ENCODE results near the gene EIF4G2. TPM values are rescaled to one million over a fixed set of nuclear protein-coding genes. Genes with fewer than 3 reads are reported as not detected.
"Not testable (repeated sequence)": the region's sequence is repeated elsewhere in the genome, so short reads cannot be mapped to it uniquely, and the experiment has no call there.

Gene EIF4G2
- 530 TPM for polyA plus RNA-seq

DNA sequence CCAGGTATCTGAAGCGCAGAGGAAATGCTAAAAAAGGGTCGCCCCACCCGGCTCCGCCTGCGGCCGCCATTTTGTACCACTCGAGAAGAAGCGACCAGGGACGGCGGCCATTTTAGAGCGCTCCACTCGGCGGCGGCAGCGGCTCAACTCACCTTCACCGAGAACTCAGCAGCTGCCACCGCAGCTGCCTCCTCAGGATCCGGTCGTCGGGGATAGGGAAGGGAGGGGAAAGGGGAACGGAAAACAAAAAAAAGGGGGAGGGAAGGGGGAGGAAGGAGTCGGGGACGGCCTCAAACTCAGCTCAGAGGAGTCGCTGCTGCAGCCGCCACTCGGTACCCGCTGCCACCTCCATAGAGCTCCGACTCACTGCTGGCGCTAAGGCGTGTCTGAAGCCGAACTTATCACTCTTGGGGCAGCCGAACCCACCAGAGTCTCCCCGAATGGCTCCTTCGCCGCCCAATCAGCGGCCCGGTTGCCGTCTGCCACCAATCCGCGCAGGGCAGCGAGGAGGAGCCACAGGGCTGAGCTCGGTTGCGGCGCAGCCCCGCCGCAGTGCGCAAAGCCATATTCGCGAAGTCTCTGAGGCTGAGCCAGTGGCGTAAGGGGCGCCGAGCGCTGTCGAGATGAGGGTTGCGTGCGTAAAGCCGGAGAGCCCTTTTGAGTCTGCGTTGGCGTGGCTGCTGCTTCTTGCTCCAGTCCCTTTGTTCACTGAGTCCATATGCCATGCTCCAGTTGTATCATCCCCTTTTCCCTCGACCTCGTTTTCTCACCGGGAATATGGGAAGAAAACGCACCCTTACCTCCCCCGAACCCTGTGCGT lies at the start of gene EIF4G2:
Gene EIF4G2, minus strand, starts transcription at position 374 of the 820 bp plus-strand sequence.
- Mint-ChIP-seq H3K27ac (peak within 1 kb of the TSS; percentile 98 to 100 (median 99)), H3K36me3 (peaks cover 8% of the 10 kb centered on the region), H3K4me3 (peak within 1 kb of the TSS; percentile 95 to 100 (median 97)), H3K4me1 (peaks cover 16 to 39% (median 24%) of the 10 kb centered on the region in 3 donors), H3K9me3 (no peaks in the 10 kb centered on the region), H3K27me3 (no peaks in the 10 kb centered on the region)

GRCh38 chr11:10857709-10858438 lies 49.1 kb upstream of the EIF4G2 start, which contains the start of gene ZBED5:
ZBED5 (minus strand) TSS chr11:10858053; CDS start chr11:10854945, 3,108 bp downstream.
- peak within 1 kb of the TSS; percentile 96 to 99 (median 97) for H3K4me3 Mint-ChIP-seq
- H3K27ac Mint-ChIP-seq = peak within 1 kb of the TSS; percentile 98 to 100 (median 99)
- H3K27me3 Mint-ChIP-seq = no peaks in the 10 kb centered on the region
- H3K36me3 Mint-ChIP-seq = peaks cover 8% of the 10 kb centered on the region
- H3K4me1 Mint-ChIP-seq = peaks cover 28 to 38% (median 35%) of the 10 kb centered on the region in 3 donors
- H3K9me3 Mint-ChIP-seq = no peaks in the 10 kb centered on the region

DNA sequence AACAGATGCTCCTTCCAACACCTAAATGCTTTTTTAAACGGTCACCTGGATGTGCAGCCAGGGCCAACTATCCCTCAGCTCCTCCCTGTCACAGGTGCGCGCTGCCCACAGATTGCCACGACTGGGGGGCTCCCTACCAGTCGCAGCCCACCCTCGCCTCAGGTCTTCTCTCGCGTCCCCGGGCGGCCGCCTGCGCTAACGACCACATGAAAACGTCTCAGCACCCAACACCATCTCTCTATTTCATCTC lies 48.7 kb upstream of the EIF4G2 start:
- peak overlapping the region; percentile 96 to 99 (median 97) for H3K4me3 Mint-ChIP-seq
- no peaks in the 10 kb centered on the region for H3K9me3 Mint-ChIP-seq
- no peaks in the 10 kb centered on the region for H3K27me3 Mint-ChIP-seq
- peak overlapping the region; percentile 98 to 100 (median 99) for H3K27ac Mint-ChIP-seq
- peaks cover 8% of the 10 kb centered on the region for H3K36me3 Mint-ChIP-seq
- peaks cover 23 to 33% (median 31%) of the 10 kb centered on the region in 3 donors for H3K4me1 Mint-ChIP-seq

- H3K36me3 Mint-ChIP-seq = peaks cover 11% of the 10 kb centered on the region
- peak overlapping the region; percentile 96 to 99 (median 97) for H3K4me3 Mint-ChIP-seq
- no peaks in the 10 kb centered on the region for H3K27me3 Mint-ChIP-seq
- no peaks in the 10 kb centered on the region for H3K9me3 Mint-ChIP-seq
- peak overlapping the region; percentile 98 to 100 (median 99) for H3K27ac Mint-ChIP-seq
- peaks cover 23 to 36% (median 34%) of the 10 kb centered on the region in 3 donors for H3K4me1 Mint-ChIP-seq
Measured at GRCh38 chr11:10856689-10857458, 48.1 kb upstream of the EIF4G2 start.

- H3K4me3 Mint-ChIP-seq = no peak overlapping the region
- peaks cover 25 to 37% (median 37%) of the 10 kb centered on the region in 3 donors for H3K4me1 Mint-ChIP-seq
Measured at GRCh38 chr11:10855295-10855694, 46.6 kb upstream of the EIF4G2 start.

GRCh38 chr11:10847960-10848860 lies 39.5 kb upstream of the EIF4G2 start:
- Mint-ChIP-seq H3K4me1 (peaks cover 4 to 12% (median 8%) of the 10 kb centered on the region in 3 donors), H3K4me3 (no peak overlapping the region), H3K36me3 (peaks cover 8% of the 10 kb centered on the region), H3K27ac (peak overlapping the region in 2 of 3 donors; percentile 48 to 53), H3K9me3 (no peaks in the 10 kb centered on the region), H3K27me3 (no peaks in the 10 kb centered on the region)

More at GRCh38 chr11:10855295-10855694, 46.6 kb upstream of the EIF4G2 start:
- Mint-ChIP-seq H3K27me3 (no peaks in the 10 kb centered on the region), H3K9me3 (no peaks in the 10 kb centered on the region), H3K36me3 (peaks cover 11% of the 10 kb centered on the region), H3K27ac (no peak overlapping the region)

- Mint-ChIP-seq H3K36me3 (peaks cover 5% of the 10 kb centered on the region), H3K4me3 (no peak overlapping the region), H3K4me1 (peaks cover 0 to 5% (median 2%) of the 10 kb centered on the region in 3 donors), H3K9me3 (no peaks in the 10 kb centered on the region), H3K27ac (no peak overlapping the region), H3K27me3 (no peaks in the 10 kb centered on the region)
Measured at GRCh38 chr11:10846660-10847059, 37.9 kb upstream of the EIF4G2 start.

DNA sequence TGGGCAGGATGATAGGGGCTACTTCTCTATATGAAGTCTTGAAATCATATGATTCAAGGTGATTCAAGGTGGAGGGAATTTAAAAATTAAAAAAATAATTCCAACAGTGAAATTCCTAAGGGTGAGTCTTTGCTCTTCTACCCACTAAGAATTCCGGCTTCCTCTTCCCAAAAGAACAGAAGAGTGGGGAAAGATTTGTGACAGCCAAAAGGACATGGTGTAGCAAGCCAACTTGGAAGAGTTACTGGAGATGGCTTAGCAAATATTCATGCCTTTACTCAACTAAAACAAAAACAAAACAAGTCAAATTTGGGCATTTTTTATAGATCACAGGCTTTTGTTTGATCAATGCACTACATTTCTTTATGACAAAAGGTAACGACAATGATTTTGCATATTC lies 36.9 kb upstream of the EIF4G2 start:
- peaks cover 4 to 14% (median 10%) of the 10 kb centered on the region in 3 donors for H3K4me1 Mint-ChIP-seq
- H3K27ac Mint-ChIP-seq = no peak overlapping the region
- peaks cover 5% of the 10 kb centered on the region for H3K36me3 Mint-ChIP-seq
- H3K27me3 Mint-ChIP-seq = no peaks in the 10 kb centered on the region
- no peaks in the 10 kb centered on the region for H3K9me3 Mint-ChIP-seq
- no peak overlapping the region for H3K4me3 Mint-ChIP-seq

DNA sequence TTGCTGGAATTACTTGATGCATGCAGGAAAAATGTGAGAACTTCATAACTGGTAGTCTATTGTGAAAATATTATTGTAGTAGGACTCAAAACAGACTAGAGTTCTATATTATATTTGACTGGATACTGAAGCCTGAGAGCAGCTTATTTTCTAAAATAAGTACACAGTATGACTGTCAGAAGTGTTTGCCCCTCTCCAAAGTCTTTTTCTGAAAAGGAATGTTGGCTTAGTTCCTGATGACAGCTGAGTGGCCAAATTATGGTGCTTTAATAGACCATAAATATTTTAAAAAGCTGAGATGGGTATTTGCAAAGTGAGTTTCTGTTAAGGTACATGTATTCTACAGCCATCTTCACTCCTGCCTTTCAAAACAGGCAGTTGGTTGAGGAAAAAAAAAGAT lies 36.1 kb upstream of the EIF4G2 start:
- peaks cover 2% of the 10 kb centered on the region for H3K36me3 Mint-ChIP-seq
- H3K27me3 Mint-ChIP-seq = no peaks in the 10 kb centered on the region
- H3K9me3 Mint-ChIP-seq = no peaks in the 10 kb centered on the region
- peaks cover 4 to 14% (median 12%) of the 10 kb centered on the region in 3 donors for H3K4me1 Mint-ChIP-seq
- H3K4me3 Mint-ChIP-seq = no peak overlapping the region
- no peak overlapping the region for H3K27ac Mint-ChIP-seq

DNA sequence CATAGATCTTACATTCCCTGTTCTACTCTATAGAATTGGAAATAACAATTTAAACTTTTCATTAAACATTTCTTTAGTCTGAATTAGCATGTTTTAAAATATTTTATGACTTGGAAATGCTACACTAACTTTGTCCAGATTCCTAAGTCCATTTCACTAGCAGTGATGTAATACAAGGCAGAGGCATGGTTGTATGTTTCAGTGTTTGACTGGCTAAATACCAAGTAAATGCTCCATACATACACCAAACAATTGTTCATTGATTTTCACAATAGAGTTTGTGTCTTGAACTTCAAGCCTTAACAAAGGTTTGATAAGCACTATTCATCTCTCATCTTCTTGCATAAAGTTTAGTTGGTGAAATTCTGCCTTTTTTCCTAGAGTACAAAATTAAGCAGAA lies 35.6 kb upstream of the EIF4G2 start:
- no peak overlapping the region for H3K27ac Mint-ChIP-seq

DNA sequence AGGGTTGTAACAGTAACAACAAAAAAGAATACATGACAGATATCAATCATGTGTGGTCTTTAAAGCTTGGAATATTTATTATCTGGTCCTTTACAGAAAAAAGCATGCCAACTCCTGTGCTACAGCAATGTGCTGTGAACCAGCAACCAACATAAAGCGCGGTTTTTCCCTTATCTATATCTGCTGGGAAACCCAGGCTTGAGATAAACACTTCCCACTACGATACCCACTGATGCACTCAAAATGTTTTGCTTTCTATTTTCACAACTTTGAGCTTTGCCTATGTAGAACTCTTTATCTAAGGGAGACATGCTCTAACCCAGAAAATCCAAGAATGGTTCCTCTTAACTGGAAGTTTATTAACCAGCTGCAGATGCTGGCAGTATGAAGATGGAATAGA lies 30.2 kb upstream of the EIF4G2 start:
- H3K27me3 Mint-ChIP-seq = no peaks in the 10 kb centered on the region
- peaks cover 2% of the 10 kb centered on the region for H3K36me3 Mint-ChIP-seq
- H3K9me3 Mint-ChIP-seq = peaks cover 0 to 5% (median 5%) of the 10 kb centered on the region in 3 donors
- H3K4me3 Mint-ChIP-seq = no peak overlapping the region
- peaks cover 4 to 18% (median 12%) of the 10 kb centered on the region in 3 donors for H3K4me1 Mint-ChIP-seq
- no peak overlapping the region for H3K27ac Mint-ChIP-seq

More for the DNA sequence above, 35.6 kb upstream of the EIF4G2 start:
- Mint-ChIP-seq H3K4me1 (peaks cover 4 to 14% (median 12%) of the 10 kb centered on the region in 3 donors), H3K27me3 (no peaks in the 10 kb centered on the region), H3K4me3 (no peak overlapping the region), H3K9me3 (no peaks in the 10 kb centered on the region), H3K36me3 (no peaks in the 10 kb centered on the region)

DNA sequence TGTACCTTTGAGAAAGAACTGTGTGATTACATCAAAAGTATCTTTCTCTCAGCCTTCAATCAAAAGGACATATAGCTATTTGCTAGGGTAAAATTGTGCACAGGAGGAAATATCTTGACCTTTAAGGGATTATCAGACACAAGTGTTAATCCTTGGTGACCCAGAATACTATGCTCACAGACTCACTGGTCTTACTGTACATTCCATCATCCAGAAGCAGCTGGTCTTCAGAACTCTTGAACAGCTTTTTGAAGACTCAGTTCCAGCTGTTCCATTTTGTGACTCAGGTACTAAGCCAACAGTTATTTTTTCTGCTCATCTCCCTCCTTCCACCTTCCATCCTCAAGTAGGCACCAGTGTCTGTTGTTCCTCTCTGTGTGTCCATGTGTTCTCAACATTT lies 29.4 kb upstream of the EIF4G2 start:
- H3K36me3 Mint-ChIP-seq = peaks cover 2% of the 10 kb centered on the region

DNA sequence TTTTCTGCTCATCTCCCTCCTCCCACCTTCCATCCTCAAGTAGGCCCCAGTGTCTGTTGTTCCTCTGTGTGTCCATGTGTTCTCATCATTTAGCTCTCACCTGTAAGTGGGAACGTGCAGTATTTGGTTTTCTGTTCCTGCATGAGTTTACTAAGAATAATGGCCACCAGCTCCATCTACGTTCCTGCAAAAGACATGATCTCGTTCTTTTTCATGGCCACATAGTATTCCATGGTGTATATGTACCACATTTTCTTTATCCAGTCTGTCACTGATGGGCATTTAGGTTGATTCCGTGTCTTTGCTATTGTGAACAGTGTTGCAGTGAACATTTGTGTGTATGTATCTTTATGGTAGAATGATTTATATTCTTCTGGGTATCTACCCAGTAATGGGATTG lies 28.2 kb upstream of the EIF4G2 start:
- not testable (repeated sequence) for H3K9me3 Mint-ChIP-seq, H3K27ac Mint-ChIP-seq, H3K27me3 Mint-ChIP-seq, H3K4me3 Mint-ChIP-seq, H3K36me3 Mint-ChIP-seq
- peaks cover 4 to 18% (median 12%) of the 10 kb centered on the region in 3 donors for H3K4me1 Mint-ChIP-seq

More for the DNA sequence above, 29.4 kb upstream of the EIF4G2 start:
- Mint-ChIP-seq H3K9me3 (peaks cover 0 to 5% (median 5%) of the 10 kb centered on the region in 3 donors), H3K4me1 (peaks cover 4 to 18% (median 12%) of the 10 kb centered on the region in 3 donors), H3K4me3 (no peak overlapping the region), H3K27ac (no peak overlapping the region), H3K27me3 (no peaks in the 10 kb centered on the region)

DNA sequence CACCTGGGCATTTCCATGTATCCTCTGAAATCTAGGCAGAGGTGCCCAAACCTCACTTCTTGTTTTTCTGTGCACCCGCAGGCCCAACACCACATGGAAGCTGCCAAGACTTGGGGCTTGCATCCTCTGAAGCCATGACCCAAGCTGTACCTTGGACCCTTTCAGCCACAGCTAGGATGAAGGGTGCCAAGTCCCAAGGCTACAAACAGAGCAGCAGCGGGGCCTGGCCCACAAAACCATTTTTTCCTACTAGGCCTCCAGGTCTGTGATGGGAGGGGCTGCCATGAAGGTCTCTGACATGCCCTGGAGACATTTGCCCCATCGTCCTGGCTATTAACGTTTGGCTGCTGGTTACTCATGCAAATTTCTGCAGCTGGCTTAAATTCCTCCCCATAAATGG lies 20.4 kb upstream of the EIF4G2 start:
- Mint-ChIP-seq H3K9me3 (no peaks in the 10 kb centered on the region), H3K36me3 (peaks cover 2% of the 10 kb centered on the region), H3K27me3 (no peaks in the 10 kb centered on the region), H3K27ac (no peak overlapping the region), H3K4me3 (no peak overlapping the region), H3K4me1 (peaks cover 10 to 14% (median 12%) of the 10 kb centered on the region in 3 donors)
